ENCODE data around the gene MYO15B.

MYO15B gene

GRCh38 chr17:75594499-75595283 is 7.1 kb downstream of the MYO15B start:
- no peak for DNase-seq (ENCODE audit: low read depth)
- peak; percentile 2 for TF ChIP-seq CTCF (IDR thresholded peaks at IDR 0.05; ENCODE audit: insufficient read depth, low read depth, low read length, missing control alignments)
- no peak overlapping the region for H3K4me3 ChIP-seq (ENCODE audit: low read depth, low read length)

GRCh38 chr17:75595284-75595919 is 7.8 kb downstream of the MYO15B start:
- no peak for DNase-seq (ENCODE audit: low read depth)
- H3K4me3 ChIP-seq (ENCODE audit: low read depth, low read length), result no peak overlapping the region
- TF ChIP-seq CTCF (IDR thresholded peaks at IDR 0.05; ENCODE audit: insufficient read depth, low read depth, low read length, missing control alignments), result no peak

GRCh38 chr17:75595920-75596313 is 8.3 kb downstream of the MYO15B start:
- no peak for DNase-seq (ENCODE audit: low read depth)
- no peak overlapping the region for H3K4me3 ChIP-seq (ENCODE audit: low read depth, low read length)
- TF ChIP-seq CTCF (IDR thresholded peaks at IDR 0.05; ENCODE audit: insufficient read depth, low read depth, low read length, missing control alignments), result no peak

- H3K4me3 ChIP-seq (ENCODE audit: low read depth, low read length), result no peak overlapping the region
- no peak for DNase-seq (ENCODE audit: low read depth)
- TF ChIP-seq CTCF (IDR thresholded peaks at IDR 0.05; ENCODE audit: insufficient read depth, low read depth, low read length, missing control alignments), result no peak
These were observed 8.9 kb downstream of the MYO15B start for GRCh38 chr17:75596320-75597087.

- H3K4me3 ChIP-seq (ENCODE audit: low read depth, low read length), result no peak overlapping the region
- peak; percentile 68 for DNase-seq (ENCODE audit: low read depth)
- TF ChIP-seq CTCF (IDR thresholded peaks at IDR 0.05; ENCODE audit: insufficient read depth, low read depth, low read length, missing control alignments), result peak; percentile 90
These were observed 13.7 kb downstream of the MYO15B start for GRCh38 chr17:75601057-75601987.

- H3K4me3 ChIP-seq (ENCODE audit: low read depth, low read length), result no peak overlapping the region
- TF ChIP-seq CTCF (IDR thresholded peaks at IDR 0.05; ENCODE audit: insufficient read depth, low read depth, low read length, missing control alignments), result no peak
- DNase-seq (ENCODE audit: low read depth), result no peak
These were observed 15.0 kb downstream of the MYO15B start for GRCh38 chr17:75602644-75603043.
